Inflammatory macrophage treated with lipopolysaccharide for 4 hours (primary cell): Measurements from ENCODE around the gene SLC13A3.
A peak's percentile ranks its signal among the peaks of the same experiment; 100 is the strongest.

Source experiments
- DNase-seq: peaks from one replicate; pipeline ENCODE4 v3.0.0-alpha.2; 2020

The SLC13A3 gene

DNA sequence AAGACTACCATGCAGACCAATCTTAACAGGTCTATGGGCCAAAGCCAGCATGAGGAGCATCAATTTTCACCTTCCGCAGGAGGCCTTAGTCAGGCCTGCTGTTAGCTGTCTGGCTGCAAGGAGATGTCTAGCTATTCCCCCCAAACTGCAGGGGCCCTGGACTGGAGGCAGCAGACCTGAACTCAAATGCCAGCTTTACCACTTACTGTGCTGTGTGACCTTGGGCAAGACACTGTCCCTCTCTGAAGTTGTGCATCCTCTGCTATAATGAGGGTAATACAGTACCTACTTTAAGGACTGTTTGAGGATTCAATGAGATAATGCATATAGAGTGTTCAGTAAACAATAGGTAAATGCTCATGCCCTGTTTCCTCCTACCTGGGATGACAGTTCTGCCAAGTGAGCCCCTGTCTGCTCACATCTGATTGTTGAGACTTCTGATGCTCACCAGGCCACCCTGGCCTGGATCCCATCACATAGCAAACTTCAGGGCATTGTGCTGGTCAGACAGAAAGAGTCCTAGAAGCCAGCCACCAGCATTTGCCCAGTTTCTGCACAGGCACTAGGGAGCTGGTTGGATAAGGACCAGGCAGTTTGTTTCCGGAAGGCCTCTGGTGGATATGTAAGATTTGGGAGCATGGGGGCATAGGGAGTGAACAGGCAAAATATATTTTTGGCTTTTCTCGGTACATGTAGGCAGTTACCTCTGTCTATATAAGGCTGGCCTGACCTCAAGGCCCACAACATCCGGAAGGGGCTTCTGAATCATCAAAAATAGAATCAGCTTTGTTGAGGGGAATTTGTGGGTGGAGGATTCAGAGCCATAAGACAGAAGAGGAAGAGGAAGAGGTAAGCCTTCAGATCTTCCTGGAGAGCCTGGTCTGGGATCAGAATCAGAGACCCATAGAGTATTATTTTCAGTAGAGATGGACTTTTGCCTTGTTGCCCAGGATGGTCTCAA is 98.5 kb downstream of the SLC13A3 start:
- DNase-seq = peak; percentile 92

DNA sequence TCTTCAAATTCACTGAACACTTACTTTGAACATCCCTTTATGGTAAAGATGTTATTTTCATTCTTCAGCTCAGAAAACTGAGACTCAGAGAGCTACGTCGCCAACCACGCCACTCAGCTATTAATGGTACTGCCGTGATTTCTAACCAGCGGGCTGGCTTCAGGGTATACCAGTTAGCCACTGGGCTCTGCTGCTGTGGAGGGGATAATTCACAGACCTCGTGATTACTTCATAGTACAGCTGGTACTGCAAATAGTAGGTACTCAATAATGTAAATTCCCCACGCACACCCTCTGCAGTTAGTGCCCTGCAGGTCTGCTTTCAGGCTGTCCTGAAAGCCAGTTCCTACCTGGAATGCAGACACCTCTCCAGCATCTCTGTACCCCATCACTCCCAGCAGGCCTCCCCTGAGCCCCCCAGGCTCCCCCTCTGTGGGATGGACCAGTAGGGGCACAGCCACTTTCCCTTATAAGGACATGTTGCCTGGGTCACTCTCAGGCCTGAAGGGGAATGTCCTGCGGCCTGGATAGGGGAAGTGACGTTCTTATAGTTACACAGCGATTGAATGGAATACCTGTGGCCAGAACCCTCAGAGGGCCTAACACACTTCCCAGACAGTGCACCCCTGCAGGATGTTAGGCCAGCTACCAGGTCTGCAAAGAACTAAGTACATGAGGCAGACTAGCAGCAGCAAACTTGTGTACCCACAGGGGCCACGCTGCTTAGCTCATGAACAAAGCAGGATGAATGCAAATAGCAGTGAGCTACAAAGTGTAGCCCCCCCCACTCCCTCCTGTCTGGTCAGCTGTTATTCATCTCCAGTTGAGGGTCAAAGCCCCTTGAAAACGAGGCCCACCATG is 99.5 kb downstream of the SLC13A3 start:
- peak; percentile 55 for DNase-seq

DNA sequence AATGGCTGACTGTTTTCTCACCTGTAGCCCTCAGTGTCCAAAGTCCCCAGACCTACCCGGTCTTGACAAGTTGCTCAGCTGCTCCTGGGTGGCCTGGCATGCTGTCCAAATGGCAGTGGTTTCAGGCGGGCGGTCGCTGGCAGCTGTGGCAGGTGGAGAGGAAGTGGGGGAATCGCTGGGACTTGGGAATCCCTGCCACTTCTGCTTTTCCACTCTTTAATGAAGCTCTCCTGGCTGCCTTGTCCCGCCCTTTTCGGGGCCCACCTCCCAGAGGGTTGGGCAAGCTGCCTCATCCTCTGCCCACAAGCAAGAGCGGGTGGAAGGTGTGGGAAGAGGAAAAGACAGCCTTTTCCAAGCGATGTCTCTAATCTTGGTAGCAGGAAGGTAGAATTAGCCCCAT is 100.8 kb downstream of the SLC13A3 start, which contains the start of gene OCSTAMP:
Gene OCSTAMP, minus strand, starts transcription at position 194 of the 400 bp plus-strand sequence. Its CDS starts 94 bp downstream, at position 100.
- DNase-seq = peak; percentile 27

DNA sequence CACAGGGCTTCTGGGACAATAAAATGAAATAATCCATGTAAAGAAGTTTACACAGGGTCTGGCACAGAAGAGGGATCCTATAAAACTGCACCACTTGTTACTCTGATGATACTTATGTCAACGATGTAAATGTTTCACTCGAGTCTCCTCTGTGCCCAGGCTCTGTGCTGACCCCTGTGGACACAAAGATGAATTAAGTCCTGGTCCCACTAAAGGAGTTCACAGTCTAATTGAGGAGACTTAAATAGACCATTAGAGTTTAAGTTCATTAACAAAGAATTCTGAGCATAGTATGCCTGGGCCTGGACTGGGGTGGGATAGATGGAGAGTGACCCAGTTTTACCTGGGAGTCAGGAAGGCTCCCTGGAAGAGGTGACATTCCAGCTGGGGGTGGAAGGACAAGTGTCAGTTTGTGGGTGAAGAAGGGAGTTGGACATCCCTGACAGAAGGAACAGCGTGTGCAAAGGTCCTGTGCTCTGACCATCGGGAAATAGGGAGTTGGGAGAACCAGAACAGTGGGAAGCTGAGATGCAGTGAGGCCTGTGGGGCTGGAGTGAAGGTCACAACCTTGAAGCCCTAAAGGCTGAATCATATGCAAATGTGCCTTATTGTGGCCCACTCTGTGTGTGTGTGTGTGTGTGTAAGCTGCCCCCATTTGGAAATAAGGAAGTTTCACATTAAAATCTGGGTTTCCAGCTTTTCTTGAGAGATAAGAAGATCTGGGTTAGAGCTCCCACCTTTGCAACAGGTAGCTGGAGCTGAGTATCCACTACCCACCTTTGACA is 101.9 kb downstream of the SLC13A3 start:
- peak; percentile 59 for DNase-seq

DNA sequence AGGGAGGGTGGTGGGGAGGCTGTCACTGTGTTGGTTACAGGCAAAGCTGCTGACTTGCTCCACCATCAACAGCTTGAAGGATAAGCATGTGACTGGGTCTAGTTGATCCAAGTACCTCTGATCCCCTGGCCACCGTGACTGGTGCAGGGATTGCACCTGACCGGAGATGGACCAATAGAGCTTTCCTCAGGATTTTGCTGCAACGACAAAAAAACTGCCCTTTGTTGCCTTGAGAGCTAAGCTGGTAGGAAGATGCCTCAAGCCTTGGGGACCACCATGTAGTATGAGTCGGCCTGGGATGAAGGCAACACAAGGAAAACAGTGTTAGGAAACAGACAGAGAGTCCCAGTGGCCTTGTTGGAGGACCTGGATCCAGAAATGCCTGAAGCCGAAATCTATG is 102.6 kb downstream of the SLC13A3 start:
- no peak for DNase-seq

DNA sequence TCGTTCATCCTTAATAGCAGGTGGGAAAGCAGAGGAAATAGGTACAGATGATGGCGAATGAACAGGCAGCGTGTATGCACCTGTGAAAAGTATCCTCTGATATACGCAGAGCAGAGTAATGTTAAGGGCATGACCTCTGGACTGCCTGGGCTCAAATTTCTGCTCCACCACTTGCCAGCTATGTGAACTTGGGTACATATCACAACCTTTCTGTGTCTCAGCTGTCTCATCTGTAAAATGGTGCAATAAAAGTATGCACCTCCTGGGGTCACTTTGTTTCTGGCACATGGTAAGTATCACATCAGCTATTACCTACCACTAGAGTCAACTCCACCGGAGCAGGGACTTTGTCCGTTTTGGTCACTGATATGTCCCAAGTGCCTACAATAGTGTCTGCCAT is 103.3 kb downstream of the SLC13A3 start:
- DNase-seq = no peak

DNA sequence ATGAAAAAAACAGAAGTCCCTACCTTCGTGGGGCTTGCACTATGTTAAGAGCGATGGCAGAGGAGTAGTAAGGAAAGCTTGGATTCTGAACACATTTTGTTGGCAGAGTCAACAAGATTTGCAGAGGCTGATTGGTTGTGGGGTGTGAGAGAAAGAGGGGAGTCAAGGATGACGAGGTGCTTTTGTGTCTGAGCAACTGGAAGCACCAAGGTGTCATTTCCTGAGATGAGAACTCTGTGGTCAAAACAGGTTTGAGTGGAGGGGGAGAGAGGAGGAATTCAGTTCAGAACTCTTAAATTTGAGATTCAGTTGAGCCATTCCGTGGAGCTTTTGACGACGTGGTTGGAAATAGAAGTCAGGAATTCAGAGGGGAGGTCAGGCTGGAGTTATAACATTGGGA is 104.3 kb downstream of the SLC13A3 start:
- no peak for DNase-seq

DNA sequence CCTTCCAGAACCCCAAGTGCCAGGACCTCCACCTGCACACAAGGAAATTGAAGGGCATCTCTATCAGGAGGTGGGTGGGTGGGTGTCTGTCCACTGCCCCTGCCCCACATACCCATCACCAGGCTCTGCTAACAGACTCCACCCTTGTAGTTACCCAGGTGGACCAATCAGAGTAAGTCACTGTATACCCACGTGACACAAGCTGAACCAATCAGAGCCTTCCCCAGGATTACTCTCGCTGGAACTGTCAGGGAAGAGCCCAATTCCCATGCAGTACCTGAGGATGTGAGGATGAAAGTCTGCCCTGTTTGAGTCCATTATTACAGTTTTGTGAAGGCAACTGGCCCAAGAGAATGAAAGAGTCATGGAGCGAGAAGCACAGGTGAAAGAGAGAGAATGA is 105.0 kb downstream of the SLC13A3 start:
- DNase-seq = no peak

DNA sequence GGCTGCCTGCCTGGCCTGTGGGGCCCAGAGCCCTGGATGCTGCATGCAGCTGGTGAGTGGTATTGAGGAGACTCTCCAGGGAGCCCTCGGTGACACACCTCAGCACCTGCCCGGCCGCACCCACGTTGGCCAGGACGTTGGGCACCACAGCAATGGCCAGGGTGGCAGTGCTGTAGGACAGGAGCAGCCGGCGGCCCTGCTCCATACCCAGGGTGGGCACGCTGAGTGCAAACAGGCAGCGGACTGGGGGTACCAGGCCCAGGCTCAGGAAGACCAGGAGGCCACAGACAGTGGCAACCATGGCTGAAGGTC is 105.5 kb downstream of the SLC13A3 start:
- no peak for DNase-seq

DNA sequence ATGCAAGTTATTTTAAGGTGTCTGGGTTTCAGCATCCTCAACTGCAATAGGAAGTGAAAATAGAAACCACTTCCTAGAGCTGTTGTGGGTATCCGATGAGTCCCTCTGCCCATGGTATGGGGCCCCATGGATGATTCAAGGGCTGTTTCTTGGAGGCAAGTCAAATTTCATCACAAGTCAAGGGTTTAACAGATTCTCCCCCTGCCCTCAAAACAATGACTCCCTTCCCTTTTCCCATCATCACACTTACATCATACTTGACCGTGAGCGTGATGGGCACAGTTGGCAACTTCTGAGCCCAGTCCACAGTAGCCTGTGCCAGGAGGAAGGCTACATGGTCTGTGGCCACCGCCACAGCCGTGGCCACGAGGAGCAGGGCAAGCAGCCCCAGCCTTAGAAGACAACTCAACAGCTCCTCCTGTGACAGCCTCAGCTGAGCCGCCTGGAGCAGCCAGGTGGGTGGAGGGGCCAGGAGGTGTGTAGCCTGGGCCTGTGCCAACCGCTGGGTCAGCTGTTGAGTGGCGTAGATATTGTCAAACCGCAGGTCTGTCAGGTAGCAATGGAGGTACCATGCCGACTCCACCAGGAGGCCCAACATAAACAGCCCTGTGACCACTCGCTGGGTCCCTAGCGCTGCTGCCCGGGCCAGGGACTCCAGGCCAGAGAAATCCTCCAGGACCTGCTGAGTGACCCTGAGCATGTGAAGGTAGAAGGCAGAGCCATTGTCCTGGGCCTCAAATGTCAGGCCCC is 106.0 kb downstream of the SLC13A3 start:
- DNase-seq = peak; percentile 98

DNA sequence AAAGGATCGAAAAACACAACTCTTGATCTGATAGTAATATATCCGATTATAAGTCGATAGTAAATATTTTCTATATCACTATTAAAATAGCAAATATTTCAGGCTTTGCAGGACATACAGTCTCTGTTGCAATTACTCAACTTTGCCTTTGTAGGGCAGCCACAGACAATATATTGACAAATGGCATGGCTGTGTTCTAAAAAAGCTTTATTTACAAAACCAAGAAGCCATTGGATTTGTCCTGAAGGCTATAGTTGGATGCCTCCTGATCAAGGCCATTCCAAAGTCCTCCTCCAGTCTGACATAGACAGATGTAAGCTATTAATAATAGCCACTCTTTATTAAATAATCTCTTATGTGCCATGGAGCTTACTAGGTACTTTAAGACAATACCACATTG is 106.7 kb downstream of the SLC13A3 start:
- peak; percentile 37 for DNase-seq

DNA sequence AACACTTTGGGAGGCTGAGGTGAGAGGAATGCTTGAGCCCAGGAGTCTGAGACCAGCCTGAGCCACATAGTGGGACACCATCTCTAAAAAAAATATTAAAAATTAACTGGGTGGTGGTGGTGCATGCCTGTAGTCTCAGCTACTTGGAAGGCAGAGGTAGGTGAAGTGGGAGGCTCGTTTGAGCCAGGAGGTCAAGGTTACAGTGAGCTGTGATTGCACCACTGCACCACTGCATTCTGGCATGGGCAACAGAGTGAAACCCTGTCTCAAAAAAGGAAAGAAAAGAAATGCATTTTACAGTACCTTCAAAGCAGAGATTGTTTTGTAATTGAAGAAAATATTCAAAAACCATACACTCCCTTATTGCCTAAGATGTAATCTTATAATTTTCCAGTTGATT is 107.3 kb downstream of the SLC13A3 start:
- no peak for DNase-seq

DNA sequence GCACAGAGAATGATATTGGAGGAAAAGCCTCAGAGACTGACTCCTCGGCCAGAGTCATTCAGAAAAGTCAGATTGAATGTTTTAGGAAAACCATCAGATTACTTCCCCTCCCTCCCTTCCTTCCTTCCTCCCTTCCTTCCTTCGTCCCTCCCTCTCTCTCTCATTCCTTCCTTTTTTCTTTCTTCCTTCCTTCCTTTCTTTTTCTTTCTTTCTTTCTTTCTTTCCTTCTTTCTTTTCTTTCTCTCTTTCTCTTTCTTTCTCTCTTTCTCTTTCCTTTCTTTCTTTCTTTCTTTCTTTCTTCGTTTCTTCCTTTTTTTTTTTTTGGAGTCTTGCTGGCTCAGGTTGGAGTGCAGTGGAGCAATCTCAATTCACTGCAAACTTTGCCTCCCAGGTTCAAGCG is 108.2 kb downstream of the SLC13A3 start:
- no peak for DNase-seq

DNA sequence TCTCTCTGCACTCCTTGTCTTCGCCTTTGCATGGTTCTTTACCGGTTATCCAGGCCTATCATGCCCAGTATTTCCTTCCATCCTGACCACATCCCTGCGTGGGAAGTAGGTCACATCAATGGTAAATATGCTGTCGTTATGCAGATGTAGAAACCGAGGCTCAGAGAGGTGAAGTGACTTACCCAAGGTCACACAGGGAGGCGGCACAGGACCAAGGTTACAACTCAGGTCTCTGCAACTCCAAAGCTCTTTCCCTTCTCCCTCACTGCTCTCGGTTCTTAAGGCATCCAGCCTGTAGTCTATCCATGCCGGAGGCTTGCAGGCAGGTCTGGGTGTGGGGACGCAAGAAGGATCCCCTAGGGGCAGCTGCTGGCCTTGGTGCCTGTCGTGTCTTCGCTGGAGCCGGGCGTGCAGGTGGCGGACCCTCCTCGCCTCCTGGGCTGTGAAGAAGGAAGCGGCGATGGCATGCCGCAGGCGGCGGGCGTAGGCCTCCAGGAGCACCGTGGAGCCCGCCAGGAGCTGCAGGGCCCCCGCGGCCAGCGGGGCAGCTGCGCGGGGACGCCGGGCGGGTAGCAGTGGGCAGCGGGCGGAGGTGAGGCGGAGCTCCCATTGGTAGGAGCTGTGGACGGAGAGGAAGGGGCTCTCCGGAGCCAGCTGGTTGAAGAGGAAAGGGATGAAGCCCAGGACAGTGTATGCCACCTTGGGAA is 109.9 kb downstream of the SLC13A3 start:
- DNase-seq = no peak

DNA sequence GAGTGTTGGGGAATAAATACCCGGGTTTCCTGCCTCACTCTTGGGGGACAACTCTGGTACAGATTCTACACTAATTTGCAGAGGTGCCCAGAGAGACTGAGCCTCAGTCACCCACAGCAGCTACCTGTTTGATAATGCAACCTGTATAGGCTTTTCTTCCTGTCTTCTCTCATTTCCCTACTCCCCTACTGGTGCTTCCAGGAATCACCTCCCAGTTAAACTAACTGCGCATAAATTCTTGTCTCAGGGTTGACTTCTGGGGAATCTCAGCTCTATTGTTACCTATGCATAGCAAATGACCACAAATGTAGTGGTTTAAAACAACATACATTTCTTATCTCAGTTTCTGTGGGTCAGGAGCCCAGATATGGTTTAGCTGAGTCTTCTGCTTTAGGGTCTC is 112.1 kb downstream of the SLC13A3 start:
- DNase-seq = no peak

DNA sequence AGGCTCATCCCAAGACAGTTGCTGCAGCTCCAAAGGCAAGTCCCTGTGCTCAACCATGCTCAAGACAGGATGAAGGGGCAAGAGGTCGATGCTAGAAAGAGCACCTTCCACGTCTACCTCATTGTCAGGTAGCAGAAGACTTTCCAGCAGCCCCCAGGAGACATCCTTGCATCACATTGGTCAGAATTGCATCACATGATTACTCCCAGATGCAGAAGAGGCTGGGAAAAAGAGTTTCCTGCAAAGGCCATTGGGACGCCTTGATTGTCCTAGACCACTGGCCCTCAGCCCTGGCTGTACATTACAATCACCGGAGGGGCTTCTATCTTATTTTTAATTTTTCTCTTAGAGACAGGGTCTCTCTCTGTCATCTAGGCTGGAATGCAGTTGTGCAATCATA is 120.6 kb downstream of the SLC13A3 start:
- no peak for DNase-seq

DNA sequence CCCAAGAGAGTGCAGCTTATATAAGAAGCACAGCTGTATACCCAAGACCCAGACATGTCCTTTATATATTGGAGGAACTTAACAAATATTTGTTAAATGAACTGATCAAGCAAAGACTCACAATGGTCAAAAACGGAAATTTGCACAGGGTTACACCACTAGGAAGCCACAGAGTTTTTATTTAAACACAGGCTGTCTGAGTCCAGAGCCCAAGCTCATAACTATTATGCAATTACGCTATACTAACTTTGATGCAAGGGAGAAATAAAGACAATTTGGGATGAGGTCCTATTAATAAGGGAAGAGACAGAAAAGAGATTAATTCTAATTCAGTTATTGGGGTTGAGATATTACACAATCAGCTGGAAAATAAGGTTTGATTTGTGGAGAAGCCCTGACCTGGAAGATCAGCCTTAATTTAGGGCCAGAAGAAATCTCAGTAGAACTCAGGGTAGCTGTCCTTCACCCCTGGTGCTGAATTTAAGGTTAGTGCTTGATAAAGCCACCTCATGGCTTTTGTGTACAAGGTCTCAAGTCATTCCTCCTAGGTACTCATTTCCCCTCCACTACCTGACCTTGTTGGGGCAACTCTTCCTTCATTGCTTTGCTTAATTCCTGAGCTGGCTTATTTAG is 127.4 kb downstream of the SLC13A3 start:
- DNase-seq = no peak

DNA sequence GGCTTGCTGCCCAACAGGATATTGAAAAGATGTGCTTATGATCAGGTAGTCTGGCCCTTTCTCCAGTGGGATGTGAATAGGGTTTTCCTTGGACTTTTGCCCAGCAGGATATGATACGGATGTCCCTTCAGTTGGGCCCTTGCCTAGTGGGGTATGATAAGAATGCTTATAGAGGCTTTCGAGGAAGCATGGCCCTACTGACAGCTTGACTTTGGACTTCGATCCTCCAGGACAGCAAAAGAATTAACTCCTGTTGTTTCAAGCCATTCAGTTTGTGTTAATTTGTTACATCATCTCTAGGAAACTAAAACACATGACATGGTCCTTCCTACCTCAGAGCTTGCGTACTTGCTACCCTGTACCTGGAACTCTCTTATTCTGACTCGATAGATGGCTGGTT is 128.2 kb downstream of the SLC13A3 start:
- DNase-seq = no peak

DNA sequence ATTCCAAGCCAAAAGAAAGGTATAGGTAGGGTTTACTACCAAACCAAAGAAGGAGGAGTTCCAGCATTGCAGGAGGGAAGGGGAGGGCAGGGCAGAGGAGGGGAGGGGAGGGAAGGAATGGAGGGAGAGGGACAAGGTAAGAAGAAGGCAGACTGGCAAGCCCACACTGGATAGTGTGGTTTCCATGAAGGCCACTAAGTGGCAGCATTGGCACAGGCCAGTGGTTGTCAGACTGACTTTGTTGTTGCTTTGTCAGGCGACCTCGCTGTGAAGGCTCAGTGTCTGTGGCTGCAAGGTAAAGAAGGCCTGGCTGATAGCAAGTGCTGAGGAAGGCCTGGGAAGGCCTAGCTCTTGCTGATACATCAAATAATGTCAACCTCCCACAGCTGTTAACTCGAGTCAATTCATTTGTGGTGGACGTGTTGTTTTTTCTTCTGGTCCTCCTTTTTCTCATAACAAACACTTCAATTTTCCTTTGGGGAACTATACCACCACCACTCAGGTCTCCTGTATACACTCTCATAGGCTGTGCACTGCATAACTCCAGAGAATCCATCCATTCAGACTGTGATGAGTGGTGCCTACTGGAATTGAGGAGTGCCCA is 130.2 kb downstream of the SLC13A3 start:
- DNase-seq = peak; percentile 54

DNA sequence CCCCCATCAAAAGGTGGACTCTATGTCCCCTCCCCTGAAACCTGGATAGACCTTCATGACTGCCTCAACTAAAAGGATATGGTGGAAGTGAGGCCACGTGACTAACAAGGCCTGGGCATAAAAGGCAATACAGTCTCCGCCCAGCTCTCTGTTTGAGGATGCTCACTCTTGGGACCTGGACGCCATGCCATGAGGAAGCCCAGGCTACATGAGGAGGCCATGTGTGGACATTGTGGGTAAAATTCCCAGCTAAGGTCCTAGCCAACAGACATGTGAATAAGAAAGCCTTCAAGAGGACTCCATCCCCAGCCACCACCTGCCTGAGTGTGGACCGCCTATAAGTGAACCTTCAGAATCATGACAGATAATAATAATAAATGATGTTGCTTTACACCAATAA is 130.7 kb downstream of the SLC13A3 start:
- no peak for DNase-seq
